GM18519 (cell line): ENCODE measurements around the gene TANC1.
A peak's percentile ranks its signal among the peaks of the same experiment; 100 is the strongest.

ENCODE experiments used
- ATAC-seq: cut with Tn5 transposase; IDR thresholded peaks from one replicate; pipeline ENCODE4 v1.9.1; 2021; ENCODE audit warnings: mild to moderate bottlenecking, moderate library complexity; ENCODE audit not compliant: unreplicated experiment, low FRiP score

The TANC1 gene

GRCh38 chr2:159109517-159109916 is 141.1 kb downstream of the TANC1 start:
- ATAC-seq, result no peak

GRCh38 chr2:159110784-159111183 is 142.3 kb downstream of the TANC1 start:
- no peak for ATAC-seq

GRCh38 chr2:159111346-159111927 is 143.0 kb downstream of the TANC1 start:
- no peak for ATAC-seq

- no peak for ATAC-seq
These were observed 146.4 kb downstream of the TANC1 start for GRCh38 chr2:159114835-159115234.

GRCh38 chr2:159116922-159117321 is 148.5 kb downstream of the TANC1 start:
- ATAC-seq, result no peak

- ATAC-seq, result no peak
These were observed 149.2 kb downstream of the TANC1 start for GRCh38 chr2:159117658-159118057.

GRCh38 chr2:159118115-159118858 is 149.8 kb downstream of the TANC1 start:
- peak; percentile 88 for ATAC-seq

GRCh38 chr2:159118859-159119500 is 150.5 kb downstream of the TANC1 start:
- no peak for ATAC-seq

GRCh38 chr2:159119652-159120257 is 151.3 kb downstream of the TANC1 start:
- ATAC-seq, result no peak

- ATAC-seq, result no peak
These were observed 155.3 kb downstream of the TANC1 start for GRCh38 chr2:159123786-159124185.

- no peak for ATAC-seq
These were observed 156.0 kb downstream of the TANC1 start for GRCh38 chr2:159124441-159124911.

GRCh38 chr2:159124931-159125467 is 156.6 kb downstream of the TANC1 start:
- ATAC-seq, result no peak

GRCh38 chr2:159125858-159126257 is 157.4 kb downstream of the TANC1 start:
- no peak for ATAC-seq

GRCh38 chr2:159126432-159127022 is 158.1 kb downstream of the TANC1 start:
- ATAC-seq, result no peak

GRCh38 chr2:159128191-159128590 is 159.8 kb downstream of the TANC1 start:
- ATAC-seq, result no peak

- no peak for ATAC-seq
These were observed 160.8 kb downstream of the TANC1 start for GRCh38 chr2:159129269-159129668.

- no peak for ATAC-seq
These were observed 161.4 kb downstream of the TANC1 start for GRCh38 chr2:159129824-159130223.

GRCh38 chr2:159130302-159130701 is 161.9 kb downstream of the TANC1 start:
- ATAC-seq, result no peak

- no peak for ATAC-seq
These were observed 162.9 kb downstream of the TANC1 start for GRCh38 chr2:159131267-159131913.

GRCh38 chr2:159131914-159132281 is 163.5 kb downstream of the TANC1 start:
- ATAC-seq, result no peak
